Mesenchymal stem cell (in vitro differentiated cells and primary cell): Measurements from ENCODE around the gene TTC21A.

Experiments
- DNase-seq: peaks from one replicate; pipeline ENCODE4 v3.0.0-alpha.2; 2013
- H2AFZ ChIP-seq: one replicate; pipeline ENCODE4 v1.6.1; 2013; ENCODE audit warnings: low read depth, mild to moderate bottlenecking, control low read depth, inconsistent platforms, low read length, moderate library complexity
- H2AK5ac ChIP-seq: 2 replicates; pipeline ENCODE4 v1.6.1; 2013; ENCODE audit warnings: low read length, moderate library complexity, mild to moderate bottlenecking, inconsistent platforms; ENCODE audit not compliant: severe bottlenecking
- H2BK120ac ChIP-seq: one replicate; pipeline ENCODE4 v1.6.1; 2013; ENCODE audit warnings: low read depth, mild to moderate bottlenecking, inconsistent platforms, low read length, moderate library complexity
- H2BK12ac ChIP-seq, 2 experiments: one replicate each; pipeline ENCODE4 v1.6.1; 2013; ENCODE audit warnings: inconsistent platforms in 2 of 2, low read length in 2 of 2, mild to moderate bottlenecking in 2 of 2, moderate library complexity in 2 of 2, control low read depth in 1 of 2
- H2BK15ac ChIP-seq: one replicate; pipeline ENCODE4 v1.6.1; 2013; ENCODE audit warnings: mild to moderate bottlenecking, low read depth, inconsistent platforms; ENCODE audit not compliant: poor library complexity, severe bottlenecking
- H2BK5ac ChIP-seq: 2 replicates; pipeline ENCODE4 v1.6.1; 2013; ENCODE audit warnings: low read depth, mild to moderate bottlenecking, low read length, control low read depth, inconsistent platforms; ENCODE audit not compliant: poor library complexity, severe bottlenecking
- H3K14ac ChIP-seq, 2 experiments: one replicate each; pipeline ENCODE4 v1.6.1; 2013; ENCODE audit warnings: inconsistent platforms in 2 of 2, low read length in 2 of 2, control low read depth in 1 of 2, mild to moderate bottlenecking in 1 of 2, moderate library complexity in 1 of 2
- H3K18ac ChIP-seq, 2 experiments: one replicate each; pipeline ENCODE4 v1.6.1; 2013; ENCODE audit warnings: inconsistent platforms in 2 of 2, low read length in 2 of 2, control low read depth in 1 of 2, low read depth in 1 of 2, mild to moderate bottlenecking in 1 of 2
- H3K23ac ChIP-seq, 2 experiments: one replicate each; pipeline ENCODE4 v1.6.1; 2013; ENCODE audit warnings: inconsistent platforms in 2 of 2, low read length in 2 of 2, mild to moderate bottlenecking in 2 of 2, moderate library complexity in 2 of 2, control low read depth in 1 of 2
- H3K27ac ChIP-seq: 2 replicates; pipeline ENCODE4 v1.5.1; 2013; ENCODE audit warnings: mild to moderate bottlenecking, moderate library complexity, low read length, control low read depth, inconsistent platforms; ENCODE audit not compliant: poor library complexity, severe bottlenecking
- H3K27me3 ChIP-seq, 2 experiments: 2 replicates each; pipeline versions ENCODE4 v1.6.1 to v1.7.0; 2013; ENCODE audit warnings: low read length in 2 of 2, mild to moderate bottlenecking in 2 of 2, moderate library complexity in 2 of 2, control low read depth in 1 of 2, inconsistent platforms in 1 of 2; ENCODE audit not compliant: control insufficient read depth in 1 of 2, insufficient read depth in 1 of 2
- H3K36me3 ChIP-seq, 2 experiments: 2 replicates each; pipeline versions ENCODE4 v1.6.1 to v1.7.0; 2013; ENCODE audit warnings: low read length in 2 of 2, control low read depth in 1 of 2, inconsistent platforms in 1 of 2, low read depth in 1 of 2, mild to moderate bottlenecking in 1 of 2; ENCODE audit not compliant: insufficient read depth in 2 of 2, control insufficient read depth in 1 of 2
- H3K4ac ChIP-seq, 2 experiments: one replicate each; pipeline ENCODE4 v1.6.1; 2013; ENCODE audit warnings: inconsistent platforms in 2 of 2, low read length in 2 of 2, mild to moderate bottlenecking in 2 of 2, moderate library complexity in 2 of 2, control low read depth in 1 of 2, low read depth in 1 of 2
- H3K4me1 ChIP-seq: 2 replicates; pipeline ENCODE4 v1.6.1; 2013; ENCODE audit warnings: low read depth, low read length, control low read depth; ENCODE audit not compliant: control insufficient read depth, insufficient read depth
- H3K4me2 ChIP-seq: 2 replicates; pipeline ENCODE4 v1.6.1; 2013; ENCODE audit warnings: low read length, mild to moderate bottlenecking, inconsistent platforms; ENCODE audit not compliant: poor library complexity, severe bottlenecking
- H3K4me3 ChIP-seq, 2 experiments: 2 replicates each; pipeline versions ENCODE4 v1.5.1 to v1.7.0; 2013; ENCODE audit warnings: low read length in 2 of 2, mild to moderate bottlenecking in 2 of 2, control low read depth in 1 of 2, low read depth in 1 of 2; ENCODE audit not compliant: insufficient read depth in 1 of 2
- H3K79me1 ChIP-seq: replicated peaks from 2 replicates; pipeline ENCODE4 v1.6.1; 2013; ENCODE audit warnings: mild to moderate bottlenecking, control low read depth, low read length, inconsistent platforms; ENCODE audit not compliant: poor library complexity, severe bottlenecking
- H3K9ac ChIP-seq: 2 replicates; pipeline ENCODE4 v1.7.0; 2013; ENCODE audit warnings: mild to moderate bottlenecking, low read length, moderate library complexity
- H3K9me3 ChIP-seq: 2 replicates; pipeline ENCODE4 v1.7.0; 2013; ENCODE audit warnings: mild to moderate bottlenecking, low read length; ENCODE audit not compliant: control insufficient read depth
- H4K8ac ChIP-seq: one replicate; pipeline ENCODE4 v1.6.1; 2013; ENCODE audit warnings: inconsistent platforms, mild to moderate bottlenecking, low read length, moderate library complexity
- H4K91ac ChIP-seq: one replicate; pipeline ENCODE4 v1.6.1; 2013; ENCODE audit warnings: mild to moderate bottlenecking, low read length, inconsistent platforms
- WGBS: methylation state at CpG from one replicate; pipeline ENCODE4 v1.1.7; 2013; ENCODE audit warnings: mixed read lengths; 5-methylcytosine and 5-hydroxymethylcytosine counted together

The TTC21A gene

DNA sequence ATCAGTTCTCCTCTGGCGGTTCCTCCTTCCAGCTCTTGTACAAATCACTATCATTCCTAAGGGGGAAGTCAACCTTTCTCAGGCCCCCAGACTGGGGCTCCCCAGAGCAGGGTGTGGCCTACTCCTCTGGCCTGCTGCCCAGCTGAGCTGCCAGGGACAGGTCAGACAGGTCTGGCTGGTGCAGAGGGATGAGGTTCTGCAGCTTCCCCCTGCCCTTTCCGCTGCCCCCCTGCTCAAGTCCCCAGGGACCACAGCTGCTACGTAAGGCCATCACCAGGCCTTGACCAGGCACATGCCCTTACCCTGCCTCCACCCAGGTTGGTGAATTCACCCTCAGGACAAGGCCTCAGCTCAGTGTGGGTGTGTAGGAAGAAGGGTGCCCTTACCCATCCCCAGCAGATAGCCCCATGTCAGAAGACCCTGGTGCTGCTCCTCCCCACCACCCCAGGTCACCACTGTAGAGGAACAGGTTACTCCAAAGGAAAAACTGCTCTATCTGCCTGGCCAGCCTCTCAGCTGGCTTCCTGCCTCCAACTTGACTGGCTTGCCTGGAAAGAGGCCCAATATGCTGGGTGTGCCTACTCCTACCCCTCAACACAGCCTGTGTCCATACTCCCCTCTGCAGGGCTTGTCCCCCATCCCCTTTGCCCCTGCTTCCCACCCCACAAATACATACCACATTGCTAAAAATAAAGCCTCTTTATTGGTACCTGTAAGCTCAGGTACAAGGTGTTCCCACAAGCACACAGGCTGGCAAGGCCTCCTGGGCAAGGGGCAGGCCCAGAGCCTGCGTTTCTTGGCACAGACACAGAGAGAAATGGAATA, 33.9 kb downstream of the TTC21A start:
- no peaks in the 10 kb centered on the region for H3K9me3 ChIP-seq
- H3K79me1 ChIP-seq, result peaks cover 47% of the 10 kb centered on the region
- H2BK5ac ChIP-seq, result no peak overlapping the region

DNA sequence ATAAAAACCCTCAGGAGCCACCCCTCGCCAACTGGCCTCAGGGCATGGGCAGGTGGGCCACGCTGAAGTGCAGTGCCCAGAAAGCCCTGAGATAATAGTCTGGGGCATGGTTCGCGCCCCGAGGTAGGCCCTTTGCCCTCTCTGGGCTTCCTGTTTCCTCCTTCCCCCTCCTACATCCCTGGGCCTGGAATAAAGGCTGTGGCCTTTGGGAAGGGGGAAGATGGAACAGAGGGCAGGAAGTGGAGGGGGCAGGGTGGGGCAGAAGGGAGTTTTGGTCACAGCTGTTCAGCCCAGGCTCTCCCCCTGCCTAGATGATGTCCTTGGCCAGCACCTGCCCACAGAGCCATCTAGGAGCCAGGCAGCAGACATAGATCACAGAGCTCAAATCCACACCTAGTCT, 34.6 kb downstream of the TTC21A start:
- peaks cover 46% of the 10 kb centered on the region for H3K79me1 ChIP-seq
- H3K27ac ChIP-seq, result no peak overlapping the region
- no peak overlapping the region for H4K8ac ChIP-seq
- H3K4me2 ChIP-seq, result peak overlapping the region; percentile 12
- H3K36me3 ChIP-seq, result peaks cover 71 to 80% of the 10 kb centered on the region in 2 experiments
- H4K91ac ChIP-seq, result no peak overlapping the region
- peak overlapping the region in 1 of 2 experiments; percentile 10 for H3K18ac ChIP-seq
- H3K4me3 ChIP-seq, result no peak overlapping the region
- no peak overlapping the region for H2BK5ac ChIP-seq
- no peaks in the 10 kb centered on the region for H3K9me3 ChIP-seq
- H2BK120ac ChIP-seq, result no peak overlapping the region
- H3K27me3 ChIP-seq, result no peaks in the 10 kb centered on the region
- WGBS, result 85% methylated on average over 2 of the region's 5 CpGs
- no peak overlapping the region for H2BK12ac ChIP-seq
- H3K23ac ChIP-seq, result no peak overlapping the region
- H2BK15ac ChIP-seq, result no peak overlapping the region
- no peak for DNase-seq
- no peak overlapping the region for H3K14ac ChIP-seq
- H3K4me1 ChIP-seq, result peaks cover 28% of the 10 kb centered on the region
- peak overlapping the region in 1 of 2 experiments; percentile 30 for H3K4ac ChIP-seq
- no peak overlapping the region for H2AK5ac ChIP-seq
- no peak overlapping the region for H3K9ac ChIP-seq
- no peak overlapping the region for H2AFZ ChIP-seq

More for the DNA sequence above, 33.9 kb downstream of the TTC21A start:
- H3K27me3 ChIP-seq, result no peaks in the 10 kb centered on the region
- peak overlapping the region; percentile 57 to 68 for H3K18ac ChIP-seq
- H3K9ac ChIP-seq, result no peak overlapping the region
- H2BK12ac ChIP-seq, result no peak overlapping the region
- 95% methylated on average over 4 of the region's 4 CpGs for WGBS
- H2AFZ ChIP-seq, result no peak overlapping the region
- no peak overlapping the region for H3K4me2 ChIP-seq
- peak overlapping the region; percentile 4 for H4K91ac ChIP-seq
- peaks cover 21% of the 10 kb centered on the region for H3K4me1 ChIP-seq
- no peak overlapping the region for H3K4me3 ChIP-seq
- no peak overlapping the region for H2BK15ac ChIP-seq
- H3K14ac ChIP-seq, result peak overlapping the region in 1 of 2 experiments; percentile 36
- H4K8ac ChIP-seq, result no peak overlapping the region
- no peak overlapping the region for H3K23ac ChIP-seq
- H2AK5ac ChIP-seq, result peak overlapping the region; percentile 10
- peak; percentile 62 for DNase-seq
- no peak overlapping the region for H2BK120ac ChIP-seq
- H3K36me3 ChIP-seq, result peaks cover 73 to 84% of the 10 kb centered on the region in 2 experiments
- no peak overlapping the region for H3K4ac ChIP-seq
- H3K27ac ChIP-seq, result no peak overlapping the region

DNA sequence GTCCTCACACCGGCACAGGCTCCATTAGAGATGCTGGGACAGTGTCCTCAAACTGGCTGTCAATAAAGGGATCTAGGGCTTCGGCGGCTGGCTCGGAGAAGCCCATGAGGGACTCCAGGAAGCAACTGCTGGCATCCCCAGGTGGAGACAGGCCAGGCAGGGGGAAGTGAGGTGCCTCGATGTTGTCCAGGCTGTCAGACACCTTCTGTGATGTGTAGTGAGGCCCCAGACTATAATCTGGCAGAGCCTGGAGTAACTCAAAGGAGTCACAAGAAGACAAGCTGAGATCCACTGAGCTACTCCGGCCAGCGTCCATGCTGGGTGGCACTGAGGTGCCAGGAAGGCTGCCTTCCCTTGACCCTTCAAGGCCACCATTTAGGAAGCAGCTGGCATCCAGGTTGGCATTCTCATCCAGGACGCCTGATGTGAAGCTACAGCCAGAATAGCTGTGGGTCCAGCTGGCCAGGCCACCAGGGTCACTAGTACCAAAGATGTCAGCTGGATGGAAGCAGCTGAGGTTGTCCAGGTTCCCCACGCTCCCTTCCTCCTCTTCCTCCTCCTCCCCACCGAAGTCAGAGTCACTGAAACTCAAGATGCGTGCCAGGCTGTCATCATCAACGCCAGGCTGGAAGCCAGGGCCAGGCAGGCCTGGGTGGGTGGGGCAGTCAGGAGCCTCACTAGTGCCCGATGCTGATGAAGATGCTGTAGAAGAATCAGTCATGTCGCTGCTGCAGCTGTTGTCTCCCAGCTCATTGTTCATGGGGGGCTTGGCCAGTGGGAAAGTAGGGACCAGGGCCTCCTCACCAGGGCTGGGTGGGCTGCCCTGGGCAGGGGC, 35.8 kb downstream of the TTC21A start:
- H2AK5ac ChIP-seq, result no peak overlapping the region
- DNase-seq, result no peak
- no peak overlapping the region for H2BK120ac ChIP-seq
- H3K23ac ChIP-seq, result no peak overlapping the region
- H3K9me3 ChIP-seq, result no peaks in the 10 kb centered on the region
- no peak overlapping the region for H2BK15ac ChIP-seq
- no peaks in the 10 kb centered on the region for H3K27me3 ChIP-seq
- H3K4me3 ChIP-seq, result no peak overlapping the region
- no peak overlapping the region for H3K18ac ChIP-seq
- H3K36me3 ChIP-seq, result peaks cover 60 to 69% of the 10 kb centered on the region in 2 experiments
- peaks cover 39% of the 10 kb centered on the region for H3K4me1 ChIP-seq
- peaks cover 39% of the 10 kb centered on the region for H3K79me1 ChIP-seq
- no peak overlapping the region for H3K4ac ChIP-seq
- no peak overlapping the region for H3K14ac ChIP-seq
- no peak overlapping the region for H2BK12ac ChIP-seq
- 85% methylated on average over 14 of the region's 14 CpGs for WGBS
- H2BK5ac ChIP-seq, result no peak overlapping the region
- no peak overlapping the region for H3K4me2 ChIP-seq
- no peak overlapping the region for H4K8ac ChIP-seq
- no peak overlapping the region for H3K27ac ChIP-seq
- no peak overlapping the region for H3K9ac ChIP-seq
- no peak overlapping the region for H2AFZ ChIP-seq
- no peak overlapping the region for H4K91ac ChIP-seq
